IPS-18a (cell line): Measurements from ENCODE around the gene ITGB1BP1.

Experiments
- H3K27ac ChIP-seq: one replicate; pipeline ENCODE4 v1.5.1; 2013; ENCODE audit warnings: low read length
- H3K27me3 ChIP-seq: one replicate; pipeline ENCODE4 v1.6.1; 2013; ENCODE audit warnings: mild to moderate bottlenecking, low read length; ENCODE audit not compliant: control insufficient read depth, insufficient read depth
- H3K36me3 ChIP-seq: one replicate; pipeline ENCODE4 v1.6.1; 2013; ENCODE audit warnings: low read depth, low read length; ENCODE audit not compliant: control insufficient read depth
- H3K4me1 ChIP-seq: one replicate; pipeline ENCODE4 v1.6.1; 2013; ENCODE audit warnings: low read depth, low read length; ENCODE audit not compliant: control insufficient read depth
- H3K4me3 ChIP-seq: one replicate; pipeline ENCODE4 v1.5.1; 2013; ENCODE audit warnings: low read length
- H3K9ac ChIP-seq: one replicate; pipeline ENCODE4 v1.6.1; 2013; ENCODE audit warnings: mild to moderate bottlenecking, low read length, moderate library complexity
- H3K9me3 ChIP-seq: one replicate; pipeline ENCODE4 v1.6.1; 2013; ENCODE audit warnings: low read depth, low read length; ENCODE audit not compliant: control insufficient read depth

ITGB1BP1 gene

GRCh38 chr2:9423100-9423921 is at the start of gene ITGB1BP1, which contains the start of gene CPSF3:
Gene ITGB1BP1, minus strand, starts transcription at chr2:9423528. Its CDS starts 4,831 bp downstream, at chr2:9418697.
Gene CPSF3, plus strand, starts transcription at chr2:9423654. Its CDS starts 120 bp downstream, at chr2:9423774.
- H3K9me3 ChIP-seq: no peaks in the 10 kb centered on the region
- H3K4me3 ChIP-seq: peak within 1 kb of the TSS; percentile 93
- peaks cover 9% of the 10 kb centered on the region for H3K27me3 ChIP-seq
- no peaks in the 10 kb centered on the region for H3K36me3 ChIP-seq
- peak within 1 kb of the TSS; percentile 92 for H3K9ac ChIP-seq
- peaks cover 5% of the 10 kb centered on the region for H3K4me1 ChIP-seq
- H3K27ac ChIP-seq: peak within 1 kb of the TSS; percentile 67

- H3K36me3 ChIP-seq: peaks cover 39% of the 10 kb centered on the region
- no peak overlapping the region for H3K27ac ChIP-seq
- no peaks in the 10 kb centered on the region for H3K4me1 ChIP-seq
Measured at GRCh38 chr2:9472511-9472910, 49.2 kb upstream of the ITGB1BP1 start.

GRCh38 chr2:9471206-9471605 is 47.9 kb upstream of the ITGB1BP1 start:
- Histone ChIP-seq H3K36me3 (peaks cover 40% of the 10 kb centered on the region), H3K27me3 (no peaks in the 10 kb centered on the region), H3K9ac (no peak overlapping the region)

More at GRCh38 chr2:9472511-9472910, 49.2 kb upstream of the ITGB1BP1 start:
- Histone ChIP-seq H3K9me3 (no peaks in the 10 kb centered on the region), H3K27me3 (no peaks in the 10 kb centered on the region), H3K9ac (no peak overlapping the region), H3K4me3 (no peak overlapping the region)

GRCh38 chr2:9467687-9468086 is 44.4 kb upstream of the ITGB1BP1 start:
- peaks cover 52% of the 10 kb centered on the region for H3K36me3 ChIP-seq

More at GRCh38 chr2:9471206-9471605, 47.9 kb upstream of the ITGB1BP1 start:
- Histone ChIP-seq H3K4me3 (no peak overlapping the region), H3K4me1 (no peaks in the 10 kb centered on the region), H3K9me3 (no peaks in the 10 kb centered on the region), H3K27ac (no peak overlapping the region)

GRCh38 chr2:9466147-9466683 is 42.9 kb upstream of the ITGB1BP1 start:
- no peaks in the 10 kb centered on the region for H3K4me1 ChIP-seq
- H3K27me3 ChIP-seq: no peaks in the 10 kb centered on the region
- no peak overlapping the region for H3K4me3 ChIP-seq
- peaks cover 49% of the 10 kb centered on the region for H3K36me3 ChIP-seq
- no peaks in the 10 kb centered on the region for H3K9me3 ChIP-seq
- H3K9ac ChIP-seq: no peak overlapping the region
- no peak overlapping the region for H3K27ac ChIP-seq

More at GRCh38 chr2:9467687-9468086, 44.4 kb upstream of the ITGB1BP1 start:
- Histone ChIP-seq H3K9ac (no peak overlapping the region), H3K4me3 (no peak overlapping the region), H3K27ac (no peak overlapping the region), H3K9me3 (no peaks in the 10 kb centered on the region), H3K4me1 (no peaks in the 10 kb centered on the region), H3K27me3 (no peaks in the 10 kb centered on the region)

GRCh38 chr2:9465170-9465569 is 41.8 kb upstream of the ITGB1BP1 start:
- Histone ChIP-seq H3K27me3 (no peaks in the 10 kb centered on the region), H3K4me1 (no peaks in the 10 kb centered on the region), H3K9ac (no peak overlapping the region), H3K36me3 (peaks cover 50% of the 10 kb centered on the region), H3K27ac (no peak overlapping the region), H3K4me3 (no peak overlapping the region), H3K9me3 (no peaks in the 10 kb centered on the region)

GRCh38 chr2:9463698-9464034 is 40.3 kb upstream of the ITGB1BP1 start:
- Histone ChIP-seq H3K9ac (no peak overlapping the region), H3K4me3 (no peak overlapping the region), H3K27ac (no peak overlapping the region), H3K36me3 (peaks cover 48% of the 10 kb centered on the region), H3K4me1 (no peaks in the 10 kb centered on the region), H3K27me3 (no peaks in the 10 kb centered on the region), H3K9me3 (no peaks in the 10 kb centered on the region)

GRCh38 chr2:9462886-9463697 is 39.8 kb upstream of the ITGB1BP1 start:
- no peak overlapping the region for H3K4me3 ChIP-seq
- no peaks in the 10 kb centered on the region for H3K9me3 ChIP-seq
- no peak overlapping the region for H3K9ac ChIP-seq
- peaks cover 48% of the 10 kb centered on the region for H3K36me3 ChIP-seq
- H3K27ac ChIP-seq: no peak overlapping the region
- no peaks in the 10 kb centered on the region for H3K4me1 ChIP-seq
- no peaks in the 10 kb centered on the region for H3K27me3 ChIP-seq

- peaks cover 48% of the 10 kb centered on the region for H3K36me3 ChIP-seq
- no peaks in the 10 kb centered on the region for H3K4me1 ChIP-seq
- no peak overlapping the region for H3K27ac ChIP-seq
- no peaks in the 10 kb centered on the region for H3K27me3 ChIP-seq
- H3K4me3 ChIP-seq: no peak overlapping the region
- H3K9ac ChIP-seq: no peak overlapping the region
- H3K9me3 ChIP-seq: no peaks in the 10 kb centered on the region
Measured at GRCh38 chr2:9462313-9462712, 39.0 kb upstream of the ITGB1BP1 start.

GRCh38 chr2:9461079-9461478 is 37.8 kb upstream of the ITGB1BP1 start:
- H3K36me3 ChIP-seq: peaks cover 60% of the 10 kb centered on the region
- no peak overlapping the region for H3K4me3 ChIP-seq
- H3K4me1 ChIP-seq: no peaks in the 10 kb centered on the region
- no peaks in the 10 kb centered on the region for H3K9me3 ChIP-seq
- H3K27me3 ChIP-seq: no peaks in the 10 kb centered on the region
- no peak overlapping the region for H3K27ac ChIP-seq
- no peak overlapping the region for H3K9ac ChIP-seq

- Histone ChIP-seq H3K4me1 (no peaks in the 10 kb centered on the region), H3K36me3 (peaks cover 58% of the 10 kb centered on the region), H3K27me3 (no peaks in the 10 kb centered on the region), H3K9me3 (no peaks in the 10 kb centered on the region), H3K9ac (no peak overlapping the region), H3K27ac (no peak overlapping the region), H3K4me3 (no peak overlapping the region)
Measured at GRCh38 chr2:9460441-9461017, 37.2 kb upstream of the ITGB1BP1 start.
